Prostate gland (tissue), 2 donors: ENCODE data around the gene PDP2.

ENCODE experiments used
- POLR2A ChIP-seq: fragments of 450-650 bp; IDR thresholded peaks from one replicate; pipeline ENCODE4 v1.6.1; 2016; ENCODE audit warnings: antibody characterized with exemption, mild to moderate bottlenecking
- POLR2AphosphoS5 ChIP-seq: sonication (generic); formaldehyde crosslinking; IDR thresholded peaks from one replicate; pipeline ENCODE4 v1.6.1; 2017; ENCODE audit warnings: antibody characterized with exemption
- TF ChIP-seq, protein P1 (sequence below), 4 experiments: fragments of 200-600 bp in 2 of 4; fragments of 450-650 bp in 2 of 4; sonication (generic) in 2 of 4; IDR thresholded peaks; 1 replicate in 3 of 4; 2 replicates in 1 of 4; pipeline ENCODE4 v1.5.1; 2016 to 2019; ENCODE audit warnings: antibody characterized with exemption in 4 of 4, mild to moderate bottlenecking in 2 of 4, moderate library complexity in 2 of 4

DNA sequence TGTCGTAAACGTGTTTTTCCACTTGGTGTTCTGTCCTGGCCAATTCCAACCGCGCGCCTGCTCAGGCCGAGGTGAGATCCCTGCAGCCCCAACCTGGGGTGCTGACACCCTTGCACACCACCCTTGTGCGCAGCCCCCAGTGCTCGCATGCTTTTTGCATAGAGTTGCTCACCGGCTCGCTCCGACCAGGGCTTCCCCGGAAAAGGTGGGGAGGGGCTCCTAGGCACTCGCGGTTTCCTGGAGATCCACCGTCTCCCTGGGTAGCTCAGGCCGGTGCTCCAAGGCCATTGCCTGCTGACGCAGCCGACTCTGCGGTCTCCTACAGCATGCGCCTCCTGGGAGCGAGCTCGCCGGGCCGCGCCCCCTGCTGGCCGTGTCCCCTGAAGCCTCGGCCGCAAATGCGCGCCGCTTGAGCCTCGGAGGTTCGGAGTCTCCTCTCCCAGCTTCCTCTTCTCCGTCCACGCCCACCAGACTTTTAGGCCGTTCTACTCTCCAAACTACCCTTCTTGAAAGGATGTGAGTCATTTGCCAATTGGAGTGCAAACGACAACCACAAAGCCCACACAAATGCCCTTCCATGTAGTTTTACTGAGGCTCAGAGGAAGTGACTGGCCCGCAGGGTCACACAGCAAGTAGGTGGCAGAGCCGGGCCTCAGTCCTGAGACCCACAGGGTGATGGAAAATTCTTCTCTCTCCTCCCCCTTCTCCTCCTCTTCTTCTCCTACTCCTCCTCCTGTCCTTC is 7.2 kb upstream of the PDP2 start:
- TF ChIP-seq POLR2AphosphoS5 (peak; percentile 64), POLR2A (no peak)
- TF ChIP-seq, protein P1, sequence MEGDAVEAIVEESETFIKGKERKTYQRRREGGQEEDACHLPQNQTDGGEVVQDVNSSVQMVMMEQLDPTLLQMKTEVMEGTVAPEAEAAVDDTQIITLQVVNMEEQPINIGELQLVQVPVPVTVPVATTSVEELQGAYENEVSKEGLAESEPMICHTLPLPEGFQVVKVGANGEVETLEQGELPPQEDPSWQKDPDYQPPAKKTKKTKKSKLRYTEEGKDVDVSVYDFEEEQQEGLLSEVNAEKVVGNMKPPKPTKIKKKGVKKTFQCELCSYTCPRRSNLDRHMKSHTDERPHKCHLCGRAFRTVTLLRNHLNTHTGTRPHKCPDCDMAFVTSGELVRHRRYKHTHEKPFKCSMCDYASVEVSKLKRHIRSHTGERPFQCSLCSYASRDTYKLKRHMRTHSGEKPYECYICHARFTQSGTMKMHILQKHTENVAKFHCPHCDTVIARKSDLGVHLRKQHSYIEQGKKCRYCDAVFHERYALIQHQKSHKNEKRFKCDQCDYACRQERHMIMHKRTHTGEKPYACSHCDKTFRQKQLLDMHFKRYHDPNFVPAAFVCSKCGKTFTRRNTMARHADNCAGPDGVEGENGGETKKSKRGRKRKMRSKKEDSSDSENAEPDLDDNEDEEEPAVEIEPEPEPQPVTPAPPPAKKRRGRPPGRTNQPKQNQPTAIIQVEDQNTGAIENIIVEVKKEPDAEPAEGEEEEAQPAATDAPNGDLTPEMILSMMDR (IDR thresholded peaks at IDR 0.05): peak; percentile 82 to 93 (median 87)
